ENCODE measurements around the gene CPM. TPM values are rescaled to one million over a fixed set of nuclear protein-coding genes. Genes with fewer than 3 reads are reported as not detected.

Gene CPM
- total and polyA plus RNA-seq, 2 donors (not counting 3 experiments of a cell fraction or from before 2014, with no cell fraction given): not detected

- Histone ChIP-seq H3K27me3 (ENCODE audit: control insufficient read depth in 2 of 2, insufficient read depth in 2 of 2, low read length in 2 of 2) (peaks cover 5 to 9% of the 10 kb centered on the region in 2 experiments), H3K9me3 (replicated peaks; ENCODE audit: control insufficient read depth, insufficient read depth, low read length) (no peaks in the 10 kb centered on the region), H3K4me2 (ENCODE audit: insufficient read depth, low read length) (no peak overlapping the region), H2AFZ (ENCODE audit: low read depth, low read length) (no peak overlapping the region), H3K79me2 (ENCODE audit: control insufficient read depth, insufficient read depth, low read length) (no peaks in the 10 kb centered on the region), H3K9me1 (replicated peaks; ENCODE audit: control insufficient read depth, extremely low read depth, insufficient read depth, low read length) (no peaks in the 10 kb centered on the region), H4K20me1 (replicated peaks; ENCODE audit: control insufficient read depth, extremely low read depth, insufficient read depth, low read length) (no peaks in the 10 kb centered on the region), H3K27ac (ENCODE audit: insufficient read depth, low read depth, low read length) (no peak overlapping the region), H3K9ac (replicated peaks; ENCODE audit: extremely low read depth, insufficient read depth, low read length) (no peak overlapping the region), H3K36me3 (ENCODE audit: control insufficient read depth in 2 of 2, extremely low read depth in 1 of 2, insufficient read depth in 2 of 2, low read length in 2 of 2) (no peaks in the 10 kb centered on the region), H3K4me3 (replicated peaks in 1 of 3; ENCODE audit: insufficient read depth in 1 of 3, low read depth in 1 of 3, low read length in 3 of 3) (no peak overlapping the region), H3K4me1 (ENCODE audit: control insufficient read depth, extremely low read depth, insufficient read depth, low read length) (no peaks in the 10 kb centered on the region)
- no TSS peak for BruUV-seq (replicated peaks)
- FAIRE-seq (no peak), DNase-seq (ENCODE audit: low read depth, low spot score) (no peak)
- intact Hi-C loops (cut with micrococcal nuclease): no loop called here
- no peak for TF ChIP-seq POLR2A (IDR thresholded peaks at IDR 0.05; ENCODE audit: low read depth, low read length)
- no peak for TF ChIP-seq FOS (IDR thresholded peaks at IDR 0.05; ENCODE audit: borderline replicate concordance, insufficient read depth, low read length)
- TF ChIP-seq MAX (IDR thresholded peaks at IDR 0.05; ENCODE audit: insufficient read depth, insufficient read length): no peak
- no peak for TF ChIP-seq MYC (IDR thresholded peaks at IDR 0.05; ENCODE audit: low read depth, low read length)
- TF ChIP-seq JUN (IDR thresholded peaks at IDR 0.05; ENCODE audit: borderline replicate concordance, insufficient read depth, insufficient read length, low read depth): no peak
- no peak for TF ChIP-seq EZH2 (IDR thresholded peaks at IDR 0.05; ENCODE audit: borderline replicate concordance, low read depth, low read length, severe bottlenecking)
- TF ChIP-seq POLR2AphosphoS5 (IDR thresholded peaks at IDR 0.05; ENCODE audit: insufficient read depth, low read depth, low read length): no peak
- no peak for TF ChIP-seq GATA2 (IDR thresholded peaks at IDR 0.05; ENCODE audit: insufficient read depth, insufficient read length, low read depth, low read length)
- no peak for TF ChIP-seq CTCF (IDR thresholded peaks at IDR 0.05; ENCODE audit: extremely low read depth in 1 of 2, insufficient read depth in 1 of 2, low read depth in 1 of 2, low read length in 2 of 2)
- dilution Hi-C loops (cut with MboI; ENCODE audit: extremely low pct_ligation_motif_present, low sequenced_read_pairs): no loop called here
- CTCF ChIA-PET: no interaction called here
- POLR2A ChIA-PET: no interaction called here
Observed at GRCh38 chr12:68911197-68911718, 21.7 kb downstream of the CPM start.
